ENCODE measurements around the gene SV2C.

GRCh38 chr5:76099286-76099702 lies 16.1 kb downstream of the SV2C start:
- TF ChIP-seq CHD2 (IDR thresholded peaks at IDR 0.05; ENCODE audit: borderline replicate concordance, low read depth, low read length) = no peak
- no peak for TF ChIP-seq POU2F2 (IDR thresholded peaks at IDR 0.05; ENCODE audit: borderline replicate concordance, low read depth, low read length)
- TF ChIP-seq, protein P1, sequence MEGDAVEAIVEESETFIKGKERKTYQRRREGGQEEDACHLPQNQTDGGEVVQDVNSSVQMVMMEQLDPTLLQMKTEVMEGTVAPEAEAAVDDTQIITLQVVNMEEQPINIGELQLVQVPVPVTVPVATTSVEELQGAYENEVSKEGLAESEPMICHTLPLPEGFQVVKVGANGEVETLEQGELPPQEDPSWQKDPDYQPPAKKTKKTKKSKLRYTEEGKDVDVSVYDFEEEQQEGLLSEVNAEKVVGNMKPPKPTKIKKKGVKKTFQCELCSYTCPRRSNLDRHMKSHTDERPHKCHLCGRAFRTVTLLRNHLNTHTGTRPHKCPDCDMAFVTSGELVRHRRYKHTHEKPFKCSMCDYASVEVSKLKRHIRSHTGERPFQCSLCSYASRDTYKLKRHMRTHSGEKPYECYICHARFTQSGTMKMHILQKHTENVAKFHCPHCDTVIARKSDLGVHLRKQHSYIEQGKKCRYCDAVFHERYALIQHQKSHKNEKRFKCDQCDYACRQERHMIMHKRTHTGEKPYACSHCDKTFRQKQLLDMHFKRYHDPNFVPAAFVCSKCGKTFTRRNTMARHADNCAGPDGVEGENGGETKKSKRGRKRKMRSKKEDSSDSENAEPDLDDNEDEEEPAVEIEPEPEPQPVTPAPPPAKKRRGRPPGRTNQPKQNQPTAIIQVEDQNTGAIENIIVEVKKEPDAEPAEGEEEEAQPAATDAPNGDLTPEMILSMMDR (IDR thresholded peaks at IDR 0.05 in 2 of 3, conservative IDR thresholded peaks at IDR 0.05 in 1 of 3; ENCODE audit: control insufficient read depth in 2 of 3, extremely low read depth in 1 of 3, insufficient read depth in 1 of 3, low read depth in 3 of 3, low read length in 3 of 3) = no peak
- peak; percentile 95 to 99 for TF ChIP-seq SRF (IDR thresholded peaks at IDR 0.05; ENCODE audit: low read depth in 2 of 2, low read length in 2 of 2)
